Natural killer cell (primary cell): Measurements from ENCODE around the gene TRIM54. TPM values are rescaled to one million over a fixed set of nuclear protein-coding genes. Genes with fewer than 3 reads are reported as not detected.
"Not testable (repeated sequence)": the region's sequence is repeated elsewhere in the genome, so short reads cannot be mapped to it uniquely, and the experiment has no call there.

Source experiments
- ATAC-seq, 3 donors: fragments of 150-1000 bp in 2 of 3; fragments of 200-7000 bp in 1 of 3; cut with Tn5 transposase; 1 replicate in 1 of 3; 2 replicates in 2 of 3; pipeline ENCODE4 v1.10.0; 2021; ENCODE audit warnings: mild to moderate bottlenecking in 2 of 3, moderate library complexity in 2 of 3
- DNase-seq, 2 donors: peaks; one replicate each; pipeline versions ENCODE4 v3.0.0 to v3.0.0-alpha.2; 2013 to 2021; ENCODE audit warnings: mixed read lengths in 1 of 2
- H3K27ac ChIP-seq: one replicate; pipeline ENCODE4 v1.5.1; 2013; ENCODE audit warnings: mild to moderate bottlenecking, low read length
- H3K27me3 ChIP-seq: one replicate; pipeline ENCODE4 v1.6.1; 2013; ENCODE audit warnings: low read length; ENCODE audit not compliant: control insufficient read depth, insufficient read depth
- H3K36me3 ChIP-seq: one replicate; pipeline ENCODE4 v1.6.1; 2013; ENCODE audit warnings: low read length; ENCODE audit not compliant: control insufficient read depth, insufficient read depth
- H3K4me1 ChIP-seq: one replicate; pipeline ENCODE4 v1.6.1; 2013; ENCODE audit warnings: low read length; ENCODE audit not compliant: control insufficient read depth, insufficient read depth
- H3K4me3 ChIP-seq: one replicate; pipeline ENCODE4 v1.5.1; 2013; ENCODE audit warnings: low read length
- H3K9me3 ChIP-seq: one replicate; pipeline ENCODE4 v1.6.1; 2013; ENCODE audit warnings: low read length; ENCODE audit not compliant: control insufficient read depth, insufficient read depth
- H3K27ac Mint-ChIP-seq, 2 donors: one replicate each; pipeline ENCODE4 v1.8.0; 2022; ENCODE audit warnings: mild to moderate bottlenecking in 2 of 2, mixed read lengths in 2 of 2, moderate library complexity in 1 of 2
- H3K27me3 Mint-ChIP-seq, 2 donors: one replicate each; pipeline ENCODE4 v1.8.0; 2022; ENCODE audit warnings: low read depth in 2 of 2, mixed read lengths in 2 of 2
- H3K36me3 Mint-ChIP-seq: one replicate; pipeline ENCODE4 v1.8.0; 2022; ENCODE audit warnings: mixed read lengths
- H3K4me1 Mint-ChIP-seq, 2 donors: one replicate each; pipeline ENCODE4 v1.8.0; 2022; ENCODE audit warnings: mixed read lengths in 2 of 2
- H3K4me3 Mint-ChIP-seq: one replicate; pipeline ENCODE4 v1.8.0; 2022; ENCODE audit warnings: mild to moderate bottlenecking, moderate library complexity, mixed read lengths
- H3K9me3 Mint-ChIP-seq, 2 donors: one replicate each; pipeline ENCODE4 v1.8.0; 2022; ENCODE audit warnings: mixed read lengths in 2 of 2
- CTCF ChIP-seq: fragments of 200-600 bp; IDR thresholded peaks from one replicate; pipeline ENCODE4 v1.8.0; 2022; ENCODE audit warnings: antibody characterized with exemption
- WGBS: methylation state at CpG from one replicate; pipeline ENCODE4 v1.1.7; 2013; ENCODE audit warnings: missing lambda C conversion rate; ENCODE audit not compliant: insufficient coverage; 5-methylcytosine and 5-hydroxymethylcytosine counted together
- intact Hi-C: fragments of 100-400 bp; cut with micrococcal nuclease; formaldehyde crosslinking; loops from one replicate; pipeline ENCODE4 v1.14.2; 2022
- total RNA-seq, 4 donors: library from RNA; stranded (reverse); fragments of 120-200 nt in 1 of 4; gene quantifications; one replicate each; pipeline versions ENCODE4 v1.2.3 to v1.2.4, GENCODE V29; 2013 to 2022

Gene TRIM54
- total RNA-seq, 3 donors from 2014 or later (not counting 1 experiment from before 2014, with no cell fraction given): 0.18 to 0.21 TPM; not detected in 1

- Mint-ChIP-seq H3K36me3 (no peaks in the 10 kb centered on the region), H3K4me3 (peak overlapping the region; percentile 21), H3K27ac (no peak overlapping the region), H3K9me3 (no peaks in the 10 kb centered on the region), H3K4me1 (peaks cover 22 to 27% of the 10 kb centered on the region in 2 donors), H3K27me3 (peaks cover 36 to 40% of the 10 kb centered on the region in 2 donors)
- Histone ChIP-seq H3K4me3 (no peak overlapping the region), H3K9me3 (no peaks in the 10 kb centered on the region), H3K36me3 (no peaks in the 10 kb centered on the region), H3K4me1 (peaks cover 29% of the 10 kb centered on the region), H3K27ac (no peak overlapping the region), H3K27me3 (peaks cover 27% of the 10 kb centered on the region)
- intact Hi-C loops: no loop called here
- TF ChIP-seq CTCF: no peak
- ATAC-seq (no peak), DNase-seq (no peak)
Measured at GRCh38 chr2:27265536-27265870, 16.7 kb upstream of the TRIM54 start.

GRCh38 chr2:27268296-27268695 is 13.9 kb upstream of the TRIM54 start:
- H3K9me3 ChIP-seq, H3K9me3 Mint-ChIP-seq, DNase-seq, H3K36me3 ChIP-seq, H3K4me3 Mint-ChIP-seq, H3K27ac ChIP-seq, H3K4me3 ChIP-seq, H3K36me3 Mint-ChIP-seq, intact Hi-C loops, H3K27ac Mint-ChIP-seq, ATAC-seq: not testable (repeated sequence)
- H3K4me1 Mint-ChIP-seq: peaks cover 9 to 11% of the 10 kb centered on the region in 2 donors
- peaks cover 14% of the 10 kb centered on the region for H3K27me3 ChIP-seq
- WGBS: 89% methylated on average over 9 of the region's 13 CpGs
- H3K4me1 ChIP-seq: peaks cover 20% of the 10 kb centered on the region
- peaks cover 20 to 21% of the 10 kb centered on the region in 2 donors for H3K27me3 Mint-ChIP-seq

- no peak overlapping the region for H3K4me3 ChIP-seq
- Mint-ChIP-seq H3K4me1 (no peaks in the 10 kb centered on the region), H3K27ac (no peak overlapping the region), H3K9me3 (no peaks in the 10 kb centered on the region), H3K27me3 (peaks cover 15 to 17% of the 10 kb centered on the region in 2 donors), H3K4me3 (no peak overlapping the region), H3K36me3 (no peaks in the 10 kb centered on the region)
- H3K9me3 ChIP-seq: no peaks in the 10 kb centered on the region
- H3K4me1 ChIP-seq: peaks cover 2% of the 10 kb centered on the region
- no peak for TF ChIP-seq CTCF
- ATAC-seq (no peak), DNase-seq (no peak)
- no peaks in the 10 kb centered on the region for H3K27me3 ChIP-seq
- WGBS: 92% methylated on average over 2 of the region's 3 CpGs
- no peak overlapping the region for H3K27ac ChIP-seq
- H3K36me3 ChIP-seq: no peaks in the 10 kb centered on the region
- intact Hi-C loops: no loop called here
Measured at GRCh38 chr2:27270131-27270530, 12.1 kb upstream of the TRIM54 start.

- 59% methylated on average over 2 of the region's 2 CpGs for WGBS
- ATAC-seq: no peak
- Histone ChIP-seq H3K27me3 (no peaks in the 10 kb centered on the region), H3K4me1 (no peaks in the 10 kb centered on the region), H3K9me3 (no peaks in the 10 kb centered on the region), H3K36me3 (no peaks in the 10 kb centered on the region), H3K4me3 (no peak overlapping the region), H3K27ac (no peak overlapping the region)
- intact Hi-C loops: no loop called here
- no peaks in the 10 kb centered on the region for H3K9me3 Mint-ChIP-seq
- H3K27me3 Mint-ChIP-seq: peaks cover 13 to 15% of the 10 kb centered on the region in 2 donors
- no peak for DNase-seq
- no peaks in the 10 kb centered on the region for H3K4me1 Mint-ChIP-seq
- H3K27ac Mint-ChIP-seq: no peak overlapping the region
- no peak overlapping the region for H3K4me3 Mint-ChIP-seq
- no peaks in the 10 kb centered on the region for H3K36me3 Mint-ChIP-seq
- no peak for TF ChIP-seq CTCF
Measured at GRCh38 chr2:27270670-27271069, 11.6 kb upstream of the TRIM54 start.
